Measurements from ENCODE around the gene CCDC28B. TPM values are rescaled to one million over a fixed set of nuclear protein-coding genes. Genes with fewer than 3 reads are reported as not detected.

The CCDC28B gene
- total RNA-seq, 4 donors from 2014 or later: 5.0 to 7.8 (median 6.5) TPM

DNA sequence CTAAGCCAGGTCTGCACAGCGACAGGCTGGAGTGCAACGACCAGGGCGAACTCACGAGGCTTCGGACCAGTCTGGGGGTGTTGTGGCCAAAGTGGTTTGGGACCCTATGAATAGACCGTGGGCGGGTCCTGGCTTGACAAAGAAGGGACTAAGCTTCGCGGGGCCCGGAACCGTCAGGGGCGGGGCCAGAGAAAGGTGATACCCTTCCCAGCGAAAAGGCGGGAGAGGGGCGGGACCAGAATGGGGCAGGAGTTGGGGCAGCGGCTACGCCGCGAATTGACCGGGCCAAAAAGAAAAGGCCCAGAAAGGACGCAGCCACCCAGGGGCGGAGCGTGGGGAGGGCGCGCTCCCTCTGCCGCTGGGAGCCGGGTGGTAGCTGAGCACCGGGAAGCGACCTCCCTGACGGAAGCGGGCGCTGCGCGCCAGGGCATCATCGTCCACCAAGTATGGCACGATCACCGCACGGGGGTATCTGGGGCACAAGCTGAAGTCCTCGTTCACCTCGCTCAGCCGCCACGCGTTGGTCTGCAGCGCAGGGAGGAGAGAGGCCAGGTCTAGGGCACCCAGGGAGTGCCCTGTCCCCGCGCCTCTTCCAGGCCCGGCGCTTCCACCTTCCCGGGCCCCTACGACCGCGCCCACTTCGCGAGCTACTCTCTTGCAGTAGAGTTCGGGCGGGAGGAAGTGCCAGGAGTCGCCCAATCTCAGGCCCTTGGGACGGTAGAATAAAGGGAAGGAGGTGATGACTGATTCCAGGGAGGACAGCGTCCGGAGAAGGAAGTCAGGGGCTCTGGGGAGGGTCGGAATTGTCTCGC, 40.0 kb downstream of the CCDC28B start:
- Histone ChIP-seq H3K9me3 (no peaks in the 10 kb centered on the region), H3K27ac (replicated peaks in 1 of 4) (peak overlapping the region; percentile 73 to 85 (median 82)), H3K36me3 (no peaks in the 10 kb centered on the region), H3K4me1 (peaks cover 25 to 43% (median 34%) of the 10 kb centered on the region in 4 donors), H3K4me3 (peak overlapping the region; percentile 63 to 67 (median 67)), H3K27me3 (no peaks in the 10 kb centered on the region)
- TF ChIP-seq POLR2A (IDR thresholded peaks at IDR 0.05; ENCODE audit: low read depth): peak; percentile 26
- TF ChIP-seq EP300 (IDR thresholded peaks at IDR 0.05): no peak
- peak; percentile 64 to 86 for TF ChIP-seq POLR2AphosphoS5 (IDR thresholded peaks at IDR 0.05)
- TF ChIP-seq, protein P1, sequence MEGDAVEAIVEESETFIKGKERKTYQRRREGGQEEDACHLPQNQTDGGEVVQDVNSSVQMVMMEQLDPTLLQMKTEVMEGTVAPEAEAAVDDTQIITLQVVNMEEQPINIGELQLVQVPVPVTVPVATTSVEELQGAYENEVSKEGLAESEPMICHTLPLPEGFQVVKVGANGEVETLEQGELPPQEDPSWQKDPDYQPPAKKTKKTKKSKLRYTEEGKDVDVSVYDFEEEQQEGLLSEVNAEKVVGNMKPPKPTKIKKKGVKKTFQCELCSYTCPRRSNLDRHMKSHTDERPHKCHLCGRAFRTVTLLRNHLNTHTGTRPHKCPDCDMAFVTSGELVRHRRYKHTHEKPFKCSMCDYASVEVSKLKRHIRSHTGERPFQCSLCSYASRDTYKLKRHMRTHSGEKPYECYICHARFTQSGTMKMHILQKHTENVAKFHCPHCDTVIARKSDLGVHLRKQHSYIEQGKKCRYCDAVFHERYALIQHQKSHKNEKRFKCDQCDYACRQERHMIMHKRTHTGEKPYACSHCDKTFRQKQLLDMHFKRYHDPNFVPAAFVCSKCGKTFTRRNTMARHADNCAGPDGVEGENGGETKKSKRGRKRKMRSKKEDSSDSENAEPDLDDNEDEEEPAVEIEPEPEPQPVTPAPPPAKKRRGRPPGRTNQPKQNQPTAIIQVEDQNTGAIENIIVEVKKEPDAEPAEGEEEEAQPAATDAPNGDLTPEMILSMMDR (IDR thresholded peaks at IDR 0.05): peak; percentile 5 to 43 (median 12)
- no peak for DNase-seq (ENCODE audit: extremely low spot score)
- intact Hi-C loops (cut with DNase I): no loop called here
- WGBS: 6% methylated on average over 29 of the region's 62 CpGs

DNA sequence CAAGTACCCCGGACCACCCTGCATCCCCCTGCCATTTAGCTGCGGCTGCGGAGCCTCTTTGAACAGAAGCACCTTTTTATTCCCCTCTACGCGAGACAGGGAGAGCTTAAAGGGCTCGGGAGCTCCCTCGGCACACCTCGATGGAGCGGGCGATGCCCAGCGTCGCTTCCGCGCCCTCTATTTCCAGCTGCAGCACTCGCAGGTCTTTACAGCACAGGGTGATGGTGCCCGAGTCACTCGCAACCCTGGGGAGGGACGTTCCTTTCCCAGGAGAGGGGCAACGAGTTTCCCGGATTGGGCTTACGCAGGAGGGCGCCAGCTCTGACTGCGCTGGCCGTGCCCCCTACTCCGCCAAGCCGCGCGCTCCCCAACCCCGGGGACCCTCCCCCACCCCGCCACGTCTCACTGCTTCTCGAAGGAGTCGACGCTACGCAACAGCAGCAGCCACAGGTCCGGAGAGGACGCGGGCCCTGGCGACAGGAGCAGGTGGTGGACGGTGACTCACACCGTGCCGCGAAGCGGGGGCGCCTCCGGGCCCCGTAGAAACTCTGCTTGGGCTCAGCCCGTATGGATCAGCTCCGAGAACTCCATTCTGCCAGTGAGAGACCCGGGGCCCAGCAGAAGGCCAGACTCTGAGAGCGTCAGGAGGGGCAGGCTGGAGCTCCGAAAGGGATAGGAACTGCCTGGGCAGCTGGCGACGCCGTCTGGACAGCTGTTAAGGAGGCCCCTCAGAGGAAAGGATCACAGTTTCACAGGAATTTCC, 40.8 kb downstream of the CCDC28B start:
- TF ChIP-seq, protein P1 (IDR thresholded peaks at IDR 0.05): no peak
- TF ChIP-seq POLR2AphosphoS5 (IDR thresholded peaks at IDR 0.05): peak; percentile 22 to 43
- no peak for DNase-seq (ENCODE audit: extremely low spot score)
- 3% methylated on average over 22 of the region's 55 CpGs for WGBS
- Histone ChIP-seq H3K27me3 (no peaks in the 10 kb centered on the region), H3K9me3 (no peaks in the 10 kb centered on the region), H3K27ac (replicated peaks in 1 of 4) (peak overlapping the region; percentile 73 to 85 (median 82)), H3K4me3 (peak overlapping the region; percentile 63 to 67 (median 67)), H3K4me1 (peaks cover 28 to 47% (median 37%) of the 10 kb centered on the region in 4 donors), H3K36me3 (no peaks in the 10 kb centered on the region)
- intact Hi-C loops (cut with DNase I): no loop called here

- H3K36me3 ChIP-seq: no peaks in the 10 kb centered on the region
- no peaks in the 10 kb centered on the region for H3K27me3 ChIP-seq
- intact Hi-C loops (cut with DNase I): no loop called here
- 38% methylated on average over 7 of the region's 7 CpGs for WGBS
- H3K4me1 ChIP-seq: peaks cover 40 to 59% (median 49%) of the 10 kb centered on the region in 4 donors
- peak overlapping the region; percentile 28 to 85 (median 78) for H3K27ac ChIP-seq (replicated peaks in 1 of 4)
- H3K4me3 ChIP-seq: peak overlapping the region in 3 of 4 donors; percentile 18 to 42 (median 22)
- DNase-seq (ENCODE audit: extremely low spot score): no peak
- H3K9me3 ChIP-seq: no peaks in the 10 kb centered on the region
- TF ChIP-seq POLR2A (IDR thresholded peaks at IDR 0.05; ENCODE audit: low read depth): no peak
- no peak for TF ChIP-seq EP300 (IDR thresholded peaks at IDR 0.05)
- TF ChIP-seq, protein P1 (IDR thresholded peaks at IDR 0.05): no peak
- peak in 1 of 2 donors; percentile 21 for TF ChIP-seq POLR2AphosphoS5 (IDR thresholded peaks at IDR 0.05)
Measured at GRCh38 chr1:32242341-32242851, 42.0 kb downstream of the CCDC28B start.

DNA sequence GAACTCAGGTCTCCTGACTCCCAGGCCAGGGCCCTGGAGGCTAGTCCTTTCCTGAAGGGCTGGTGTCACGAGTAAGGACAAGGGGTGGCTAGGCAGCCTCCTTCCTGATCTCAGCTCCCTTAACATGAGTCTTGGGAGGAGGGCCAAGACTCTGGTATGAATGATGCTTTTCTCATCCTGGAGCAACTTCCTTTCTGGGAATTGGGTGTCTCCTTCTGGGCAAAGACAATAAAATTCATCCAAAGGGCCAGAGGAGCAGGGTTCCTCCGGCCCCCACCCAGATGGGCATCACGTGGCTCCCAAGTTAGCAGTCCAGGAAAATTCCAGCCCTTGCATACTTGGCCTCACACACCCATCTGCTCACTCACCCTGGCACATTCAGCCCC, 46.5 kb downstream of the CCDC28B start, which contains the start of gene FAM167B:
TSS of gene FAM167B (plus strand) at position 335 of the 386 bp plus-strand sequence. CDS start 200 bp downstream, outside the sequence.
- peak within 1 kb of the TSS in 1 of 4 donors; percentile 29 for H3K4me3 ChIP-seq

More for the DNA sequence above, 46.5 kb downstream of the CCDC28B start, which contains the start of gene FAM167B:
- Histone ChIP-seq H3K36me3 (no peaks in the 10 kb centered on the region), H3K9me3 (no peaks in the 10 kb centered on the region), H3K27me3 (no peaks in the 10 kb centered on the region), H3K27ac (replicated peaks in 1 of 4) (peak within 1 kb of the TSS; percentile 48 to 73 (median 62)), H3K4me1 (peaks cover 55 to 68% (median 65%) of the 10 kb centered on the region in 4 donors)
- TF ChIP-seq POLR2A (IDR thresholded peaks at IDR 0.05; ENCODE audit: low read depth) (no peak), EP300 (IDR thresholded peaks at IDR 0.05) (peak; percentile 34), POLR2AphosphoS5 (IDR thresholded peaks at IDR 0.05) (peak; percentile 72 to 74)
- 27% methylated on average over 2 of the region's 3 CpGs for WGBS
- no peak for DNase-seq (ENCODE audit: extremely low spot score)
- intact Hi-C loops (cut with DNase I): no loop called here
